ENCODE results near the gene PCNX4.

Gene PCNX4

DNA sequence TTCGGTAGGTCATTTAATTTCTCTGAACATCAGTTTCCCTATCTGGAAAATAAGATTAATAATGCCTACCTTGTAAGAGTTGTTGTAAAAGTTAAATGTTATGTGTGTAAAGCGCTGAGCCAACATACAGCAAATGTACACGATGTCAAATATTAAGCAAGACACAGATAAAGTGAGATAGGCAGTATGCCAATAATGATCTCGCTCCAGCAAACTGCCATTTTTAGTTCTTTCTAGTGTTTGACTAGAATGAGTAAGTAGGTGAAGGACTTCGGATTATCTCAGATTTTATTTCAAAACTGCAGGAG lies 72.6 kb downstream of the PCNX4 start:
- H4K20me1 ChIP-seq (ENCODE audit: insufficient read depth, low read length), result no peaks in the 10 kb centered on the region
- no peaks in the 10 kb centered on the region for H3F3A ChIP-seq (ENCODE audit: insufficient read depth, low read length)
- peak overlapping the region; percentile 91 for H3K9ac ChIP-seq (ENCODE audit: low read length)
- TF ChIP-seq EZH2 (IDR thresholded peaks at IDR 0.05; ENCODE audit: borderline replicate concordance, low read length), result no peak
- TF ChIP-seq, protein P1, sequence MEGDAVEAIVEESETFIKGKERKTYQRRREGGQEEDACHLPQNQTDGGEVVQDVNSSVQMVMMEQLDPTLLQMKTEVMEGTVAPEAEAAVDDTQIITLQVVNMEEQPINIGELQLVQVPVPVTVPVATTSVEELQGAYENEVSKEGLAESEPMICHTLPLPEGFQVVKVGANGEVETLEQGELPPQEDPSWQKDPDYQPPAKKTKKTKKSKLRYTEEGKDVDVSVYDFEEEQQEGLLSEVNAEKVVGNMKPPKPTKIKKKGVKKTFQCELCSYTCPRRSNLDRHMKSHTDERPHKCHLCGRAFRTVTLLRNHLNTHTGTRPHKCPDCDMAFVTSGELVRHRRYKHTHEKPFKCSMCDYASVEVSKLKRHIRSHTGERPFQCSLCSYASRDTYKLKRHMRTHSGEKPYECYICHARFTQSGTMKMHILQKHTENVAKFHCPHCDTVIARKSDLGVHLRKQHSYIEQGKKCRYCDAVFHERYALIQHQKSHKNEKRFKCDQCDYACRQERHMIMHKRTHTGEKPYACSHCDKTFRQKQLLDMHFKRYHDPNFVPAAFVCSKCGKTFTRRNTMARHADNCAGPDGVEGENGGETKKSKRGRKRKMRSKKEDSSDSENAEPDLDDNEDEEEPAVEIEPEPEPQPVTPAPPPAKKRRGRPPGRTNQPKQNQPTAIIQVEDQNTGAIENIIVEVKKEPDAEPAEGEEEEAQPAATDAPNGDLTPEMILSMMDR (IDR thresholded peaks at IDR 0.05; ENCODE audit: low read length), result no peak
- no peaks in the 10 kb centered on the region for H3K9me2 ChIP-seq (ENCODE audit: low read depth, low read length)
- peaks cover 13% of the 10 kb centered on the region for H3K79me2 ChIP-seq (ENCODE audit: insufficient read depth, low read length)
- no peak overlapping the region for H2AFZ ChIP-seq (ENCODE audit: low read length)
- peak overlapping the region; percentile 92 for H3K4me3 ChIP-seq (ENCODE audit: low read depth, low read length, poor library complexity, severe bottlenecking)
- H3K4me1 ChIP-seq (ENCODE audit: insufficient read depth, low read length, severe bottlenecking), result peaks cover 37% of the 10 kb centered on the region
- H3K9me3 ChIP-seq (ENCODE audit: low read length), result no peaks in the 10 kb centered on the region
- H3K27ac ChIP-seq (ENCODE audit: low read depth, low read length, poor library complexity, severe bottlenecking), result peak overlapping the region; percentile 84
- peaks cover 5% of the 10 kb centered on the region; the same call in 1 of the 2 replicates for H3K36me3 ChIP-seq (ENCODE audit: insufficient read depth, low read length)
- peak overlapping the region; percentile 91 for H3K4me2 ChIP-seq (ENCODE audit: low read length)
- H3K27me3 ChIP-seq (ENCODE audit: insufficient read depth, low read length), result no peaks in the 10 kb centered on the region

DNA sequence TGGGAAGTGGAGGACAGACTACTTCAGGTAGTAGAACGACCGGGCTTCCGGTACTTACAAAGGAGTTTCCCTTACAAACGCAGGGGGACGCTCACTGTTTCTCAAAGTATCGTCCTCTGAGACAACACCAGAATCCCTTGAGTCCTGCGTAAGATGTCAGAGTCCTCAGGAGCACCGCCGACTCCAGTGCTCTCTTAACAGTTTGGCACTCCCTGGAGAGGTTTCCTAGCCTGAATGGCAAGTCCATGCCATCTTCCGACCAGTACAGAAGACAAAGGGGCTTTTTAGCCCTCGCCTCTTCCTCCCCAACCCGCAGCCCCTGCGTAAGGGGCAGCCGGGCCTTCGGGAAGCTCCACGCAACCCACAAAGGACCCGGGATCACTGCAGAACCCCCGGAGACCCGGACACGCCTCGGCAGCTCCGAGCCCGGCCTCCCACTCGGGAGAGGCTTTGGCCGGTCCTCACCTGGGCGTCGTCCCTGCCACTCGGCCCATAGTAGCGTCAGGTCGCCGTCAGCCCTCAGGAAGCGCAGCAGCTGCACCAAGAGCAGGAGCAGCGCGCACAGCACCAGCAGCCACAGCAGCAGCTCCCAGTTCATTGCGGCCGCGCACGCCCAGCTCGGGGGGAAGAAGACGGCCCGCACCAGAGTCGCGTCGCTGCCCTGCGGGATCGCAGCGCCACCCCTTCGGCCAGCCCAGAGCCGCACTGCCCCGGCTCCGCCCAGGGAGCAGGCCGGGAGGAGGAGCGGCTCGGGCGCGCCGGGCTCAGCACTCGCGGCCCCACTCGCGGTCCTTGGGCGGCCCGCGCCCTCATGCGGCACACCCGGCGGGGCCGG lies 73.2 kb downstream of the PCNX4 start, which contains the start of gene DHRS7:
TSS of gene DHRS7 (minus strand) at position 687 of the 835 bp plus-strand sequence. CDS start at position 598, 89 bp downstream.
- Histone ChIP-seq H3K36me3 (ENCODE audit: insufficient read depth, low read length) (peaks cover 5% of the 10 kb centered on the region; the same call in 1 of the 2 replicates), H4K20me1 (ENCODE audit: insufficient read depth, low read length) (no peaks in the 10 kb centered on the region), H3F3A (ENCODE audit: insufficient read depth, low read length) (no peaks in the 10 kb centered on the region), H3K79me2 (ENCODE audit: insufficient read depth, low read length) (peaks cover 13% of the 10 kb centered on the region), H3K9me3 (ENCODE audit: low read length) (no peaks in the 10 kb centered on the region), H3K4me2 (ENCODE audit: low read length) (peak within 1 kb of the TSS; percentile 91), H3K9ac (ENCODE audit: low read length) (peak within 1 kb of the TSS; percentile 91), H3K27ac (ENCODE audit: low read depth, low read length, poor library complexity, severe bottlenecking) (peak within 1 kb of the TSS; percentile 84), H2AFZ (ENCODE audit: low read length) (no peak within 1 kb of the TSS), H3K4me1 (ENCODE audit: insufficient read depth, low read length, severe bottlenecking) (peaks cover 37% of the 10 kb centered on the region), H3K4me3 (ENCODE audit: low read depth, low read length, poor library complexity, severe bottlenecking) (peak within 1 kb of the TSS; percentile 92), H3K9me2 (ENCODE audit: low read depth, low read length) (no peaks in the 10 kb centered on the region), H3K27me3 (ENCODE audit: insufficient read depth, low read length) (no peaks in the 10 kb centered on the region)
- TF ChIP-seq EZH2 (IDR thresholded peaks at IDR 0.05; ENCODE audit: borderline replicate concordance, low read length), result no peak
- TF ChIP-seq, protein P1 (IDR thresholded peaks at IDR 0.05; ENCODE audit: low read length), result peak; percentile 62

DNA sequence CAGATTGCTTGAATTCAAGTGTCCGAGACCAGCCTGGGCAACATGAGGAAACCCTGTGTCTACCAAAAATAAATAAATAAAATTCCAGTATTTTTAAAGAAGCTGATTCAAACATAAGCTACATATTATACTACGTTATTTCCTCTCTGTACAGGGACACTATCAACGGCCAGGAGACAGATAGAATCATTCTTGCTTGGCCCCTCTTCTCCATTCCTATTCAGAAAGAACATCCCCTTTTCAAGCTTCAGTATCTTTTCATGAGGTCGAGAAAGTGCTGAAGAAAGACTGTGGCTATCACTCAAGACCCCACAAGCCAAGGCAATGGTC lies 73.8 kb downstream of the PCNX4 start:
- peaks cover 37% of the 10 kb centered on the region for H3K4me1 ChIP-seq (ENCODE audit: insufficient read depth, low read length, severe bottlenecking)
- no peak for TF ChIP-seq EZH2 (IDR thresholded peaks at IDR 0.05; ENCODE audit: borderline replicate concordance, low read length)
- TF ChIP-seq, protein P1 (IDR thresholded peaks at IDR 0.05; ENCODE audit: low read length), result no peak
- peak overlapping the region; percentile 92 for H3K4me3 ChIP-seq (ENCODE audit: low read depth, low read length, poor library complexity, severe bottlenecking)
- no peak overlapping the region for H2AFZ ChIP-seq (ENCODE audit: low read length)
- no peaks in the 10 kb centered on the region for H3K27me3 ChIP-seq (ENCODE audit: insufficient read depth, low read length)
- H3K36me3 ChIP-seq (ENCODE audit: insufficient read depth, low read length), result peaks cover 4% of the 10 kb centered on the region; the same call in 1 of the 2 replicates
- H3K9me2 ChIP-seq (ENCODE audit: low read depth, low read length), result no peaks in the 10 kb centered on the region
- no peaks in the 10 kb centered on the region for H3K9me3 ChIP-seq (ENCODE audit: low read length)
- H3K4me2 ChIP-seq (ENCODE audit: low read length), result peak overlapping the region; percentile 91
- no peaks in the 10 kb centered on the region for H4K20me1 ChIP-seq (ENCODE audit: insufficient read depth, low read length)
- H3K27ac ChIP-seq (ENCODE audit: low read depth, low read length, poor library complexity, severe bottlenecking), result peak overlapping the region; percentile 29
- H3F3A ChIP-seq (ENCODE audit: insufficient read depth, low read length), result no peaks in the 10 kb centered on the region
- H3K9ac ChIP-seq (ENCODE audit: low read length), result peak overlapping the region; percentile 91
- H3K79me2 ChIP-seq (ENCODE audit: insufficient read depth, low read length), result peaks cover 13% of the 10 kb centered on the region

All from OCI-LY1 (cell line).